ENCODE measurements around the gene OSMR.

Gene OSMR

DNA sequence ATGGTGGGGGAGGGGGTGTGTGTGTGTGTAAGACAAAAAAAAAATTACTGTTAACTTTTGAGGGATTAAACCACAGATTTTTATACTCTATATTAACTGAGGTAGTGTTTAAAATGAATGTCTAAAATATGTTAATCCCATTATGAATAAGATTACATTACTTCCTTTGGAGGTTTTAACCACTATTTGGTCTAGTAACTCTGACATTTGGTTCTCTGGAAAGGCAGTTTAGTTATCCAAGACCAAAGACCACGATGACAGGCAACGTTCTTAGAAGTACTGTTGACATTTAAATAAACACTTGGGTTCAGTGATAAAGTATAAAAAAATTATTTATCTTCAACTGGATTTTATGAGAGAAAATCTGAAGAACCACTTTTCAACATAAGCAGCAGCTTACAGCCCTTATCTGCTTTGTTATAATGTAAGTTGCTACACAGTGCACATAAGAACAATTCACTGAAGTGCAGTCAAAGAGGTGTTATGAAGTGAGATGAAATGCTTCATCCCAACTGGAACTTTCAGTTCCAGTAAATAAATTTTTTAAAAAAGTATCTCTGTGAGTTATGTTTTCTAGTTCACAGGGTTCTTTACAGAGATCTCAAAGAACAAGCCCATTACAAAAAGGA lies 94.5 kb downstream of the OSMR start:
- H3K36me3 ChIP-seq (ENCODE audit: control insufficient read depth in 2 of 2, insufficient read depth in 2 of 2, low read length in 2 of 2): peaks cover 14 to 28% of the 10 kb centered on the region in 2 donors

DNA sequence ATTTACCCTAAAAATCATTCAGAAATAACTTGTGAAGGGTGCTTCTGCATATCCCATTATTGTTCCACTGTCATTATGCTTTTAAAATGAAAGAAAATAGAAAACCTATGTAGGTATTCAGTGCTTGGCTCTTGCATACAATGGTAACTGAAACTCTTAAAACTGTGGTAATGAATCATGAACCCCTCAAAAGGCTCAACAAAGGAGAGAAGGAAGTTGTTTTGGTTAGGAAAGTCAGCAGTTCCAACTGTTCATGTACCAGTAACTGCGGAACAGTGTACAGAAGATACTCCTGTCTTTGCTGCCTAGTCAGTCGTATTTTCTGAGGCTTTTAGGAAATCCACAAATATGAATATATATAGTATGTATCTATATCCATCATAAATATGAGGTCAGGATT lies 96.1 kb downstream of the OSMR start:
- H3K4me1 ChIP-seq (ENCODE audit: control insufficient read depth, insufficient read depth, low read length): no peaks in the 10 kb centered on the region
- no peaks in the 10 kb centered on the region for H3K9me3 ChIP-seq (ENCODE audit: control insufficient read depth in 2 of 2, low read length in 2 of 2)
- peaks cover 16 to 24% of the 10 kb centered on the region in 2 donors for H3K36me3 ChIP-seq (ENCODE audit: control insufficient read depth in 2 of 2, insufficient read depth in 2 of 2, low read length in 2 of 2)
- no peaks in the 10 kb centered on the region for H3K27me3 ChIP-seq (ENCODE audit: control insufficient read depth in 1 of 2, insufficient read depth in 2 of 2, low read length in 2 of 2)
- no peak overlapping the region for H3K9ac ChIP-seq (ENCODE audit: low read length in 2 of 2)
- no peak overlapping the region for H3K27ac ChIP-seq (ENCODE audit: low read length)
- no peak overlapping the region for H3K4me3 ChIP-seq (ENCODE audit: low read length in 2 of 2)

More for the DNA sequence above, 94.5 kb downstream of the OSMR start:
- Histone ChIP-seq H3K9ac (ENCODE audit: low read length in 2 of 2) (no peak overlapping the region), H3K4me3 (ENCODE audit: low read length in 2 of 2) (no peak overlapping the region), H3K27me3 (ENCODE audit: control insufficient read depth in 1 of 2, insufficient read depth in 2 of 2, low read length in 2 of 2) (no peaks in the 10 kb centered on the region), H3K9me3 (ENCODE audit: control insufficient read depth in 2 of 2, low read length in 2 of 2) (no peaks in the 10 kb centered on the region), H3K4me1 (ENCODE audit: control insufficient read depth, insufficient read depth, low read length) (no peaks in the 10 kb centered on the region), H3K27ac (ENCODE audit: low read length) (no peak overlapping the region)

DNA sequence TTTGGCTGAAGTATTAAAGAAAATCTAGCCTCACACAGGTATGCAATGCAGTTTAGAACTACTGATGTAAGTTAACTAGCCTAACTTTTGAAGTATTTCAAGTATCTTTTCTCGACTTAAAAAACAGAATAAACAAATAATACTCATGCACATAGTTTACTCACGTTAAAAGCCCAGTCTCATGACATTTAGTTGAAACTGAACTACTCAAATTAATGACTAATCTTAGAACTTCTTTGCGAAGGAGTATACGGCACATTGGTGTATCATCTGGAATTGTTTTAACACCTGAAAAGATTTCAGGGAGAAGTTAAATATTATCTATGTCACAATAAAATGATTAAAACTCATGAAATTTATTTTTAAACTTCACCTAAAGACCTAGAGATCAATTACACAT lies 98.5 kb downstream of the OSMR start:
- no peak overlapping the region for H3K4me3 ChIP-seq (ENCODE audit: low read length in 2 of 2)
- H3K9ac ChIP-seq (ENCODE audit: low read length in 2 of 2): no peak overlapping the region
- H3K36me3 ChIP-seq (ENCODE audit: control insufficient read depth in 2 of 2, insufficient read depth in 2 of 2, low read length in 2 of 2): peaks cover 21 to 26% of the 10 kb centered on the region in 2 donors
- H3K4me1 ChIP-seq (ENCODE audit: control insufficient read depth, insufficient read depth, low read length): no peaks in the 10 kb centered on the region
- no peaks in the 10 kb centered on the region for H3K9me3 ChIP-seq (ENCODE audit: control insufficient read depth in 2 of 2, low read length in 2 of 2)
- no peaks in the 10 kb centered on the region for H3K27me3 ChIP-seq (ENCODE audit: control insufficient read depth in 1 of 2, insufficient read depth in 2 of 2, low read length in 2 of 2)
- H3K27ac ChIP-seq (ENCODE audit: low read length): no peak overlapping the region

DNA sequence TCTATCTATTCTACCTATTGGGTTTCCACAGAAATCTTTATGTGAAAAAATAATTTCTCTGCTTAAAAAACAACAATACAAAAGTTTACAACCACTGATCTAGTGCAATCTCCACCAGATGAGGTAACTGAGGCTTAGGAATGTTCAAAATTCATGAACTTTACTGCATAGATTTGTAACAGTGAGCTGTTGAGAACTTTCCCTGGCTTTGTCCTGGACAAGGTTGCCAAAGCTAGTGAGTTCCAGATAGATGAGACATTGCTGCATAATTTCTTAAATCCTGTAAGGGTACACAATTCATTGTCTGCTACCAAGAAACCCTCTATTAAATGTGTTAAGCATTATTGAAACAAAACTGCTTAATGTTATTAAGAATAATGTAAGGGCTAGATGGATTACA lies 102.7 kb downstream of the OSMR start:
- Histone ChIP-seq H3K27me3 (ENCODE audit: control insufficient read depth in 1 of 2, insufficient read depth in 2 of 2, low read length in 2 of 2) (no peaks in the 10 kb centered on the region), H3K4me1 (ENCODE audit: control insufficient read depth, insufficient read depth, low read length) (no peaks in the 10 kb centered on the region), H3K9me3 (ENCODE audit: control insufficient read depth in 2 of 2, low read length in 2 of 2) (no peaks in the 10 kb centered on the region), H3K36me3 (ENCODE audit: control insufficient read depth in 2 of 2, insufficient read depth in 2 of 2, low read length in 2 of 2) (peaks cover 33 to 39% of the 10 kb centered on the region in 2 donors), H3K27ac (ENCODE audit: low read length) (no peak overlapping the region), H3K4me3 (ENCODE audit: low read length in 2 of 2) (no peak overlapping the region), H3K9ac (ENCODE audit: low read length in 2 of 2) (no peak overlapping the region)

DNA sequence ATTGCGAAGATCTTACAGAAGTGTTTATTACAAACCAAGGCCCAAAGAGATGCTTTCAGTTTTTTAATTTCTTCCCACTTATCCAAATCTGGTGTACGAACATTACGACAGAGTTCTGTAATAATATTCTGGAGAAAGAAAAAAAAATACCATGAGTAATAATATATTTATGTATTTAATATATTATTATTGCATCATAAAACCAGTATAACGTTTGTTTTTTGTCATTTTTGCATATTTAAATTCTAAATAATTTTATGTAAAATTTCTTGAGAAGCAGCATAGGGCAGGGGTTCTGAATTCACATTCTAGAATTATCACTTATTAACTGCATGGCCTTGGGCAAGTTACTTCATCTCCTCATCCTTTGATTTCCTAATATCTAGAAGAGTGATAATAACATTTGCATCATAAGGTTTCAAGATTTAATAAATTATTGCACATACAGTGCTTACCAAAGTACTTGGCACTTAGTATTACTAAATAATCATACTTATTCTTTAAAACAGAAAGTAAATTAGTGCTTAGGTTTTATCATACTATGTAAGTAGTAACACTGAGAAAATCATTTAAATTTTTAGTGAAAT lies 107.7 kb downstream of the OSMR start:
- Histone ChIP-seq H3K4me1 (ENCODE audit: control insufficient read depth, insufficient read depth, low read length) (no peaks in the 10 kb centered on the region), H3K9me3 (ENCODE audit: control insufficient read depth in 2 of 2, low read length in 2 of 2) (no peaks in the 10 kb centered on the region), H3K27me3 (ENCODE audit: control insufficient read depth in 1 of 2, insufficient read depth in 2 of 2, low read length in 2 of 2) (no peaks in the 10 kb centered on the region), H3K36me3 (ENCODE audit: control insufficient read depth in 2 of 2, insufficient read depth in 2 of 2, low read length in 2 of 2) (peaks cover 29 to 46% of the 10 kb centered on the region in 2 donors), H3K27ac (ENCODE audit: low read length) (no peak overlapping the region), H3K4me3 (ENCODE audit: low read length in 2 of 2) (no peak overlapping the region), H3K9ac (ENCODE audit: low read length in 2 of 2) (no peak overlapping the region)

DNA sequence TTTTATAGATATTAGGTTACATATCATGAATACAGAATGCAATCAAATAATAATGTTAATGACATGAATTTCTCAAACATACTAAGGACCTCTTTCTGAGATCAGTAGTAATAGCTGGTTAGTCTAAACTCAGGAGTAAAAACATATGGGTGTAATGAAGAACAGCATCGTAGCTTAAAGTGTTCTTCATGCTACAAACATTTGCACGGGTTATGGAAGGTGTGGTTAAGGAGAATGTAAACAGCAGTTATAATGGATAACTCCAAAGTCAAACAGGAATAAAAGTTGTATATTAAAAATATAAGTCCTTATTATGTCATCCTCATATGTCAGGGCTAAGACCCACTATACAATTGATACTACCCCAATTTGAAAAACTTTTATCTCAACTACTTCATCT lies 115.9 kb downstream of the OSMR start:
- H3K27me3 ChIP-seq (ENCODE audit: control insufficient read depth in 1 of 2, insufficient read depth in 2 of 2, low read length in 2 of 2): no peaks in the 10 kb centered on the region
- H3K9ac ChIP-seq (ENCODE audit: low read length in 2 of 2): no peak overlapping the region
- H3K9me3 ChIP-seq (ENCODE audit: control insufficient read depth in 2 of 2, low read length in 2 of 2): no peaks in the 10 kb centered on the region
- no peak overlapping the region for H3K4me3 ChIP-seq (ENCODE audit: low read length in 2 of 2)
- peaks cover 10 to 28% of the 10 kb centered on the region in 2 donors for H3K36me3 ChIP-seq (ENCODE audit: control insufficient read depth in 2 of 2, insufficient read depth in 2 of 2, low read length in 2 of 2)
- no peak overlapping the region for H3K27ac ChIP-seq (ENCODE audit: low read length)
- H3K4me1 ChIP-seq (ENCODE audit: control insufficient read depth, insufficient read depth, low read length): no peaks in the 10 kb centered on the region

DNA sequence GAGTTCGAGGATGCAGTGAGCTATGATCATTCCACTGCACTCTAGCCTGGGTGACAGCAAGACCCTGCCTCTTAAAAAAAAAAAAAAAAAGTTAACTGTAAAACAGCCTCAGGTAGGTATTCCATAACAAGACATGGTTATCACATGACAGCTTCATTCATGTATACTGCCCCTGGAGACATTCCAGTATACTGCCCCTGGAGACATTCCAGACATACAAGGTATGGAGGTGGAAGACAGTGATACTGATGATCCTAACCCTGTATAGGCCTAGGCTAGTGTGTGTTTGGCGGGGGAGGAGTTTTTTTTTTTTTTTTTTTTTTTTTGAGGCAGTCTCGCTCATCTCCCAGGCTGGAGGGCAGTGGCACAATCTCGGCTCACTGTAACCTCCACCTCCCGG lies 122.9 kb downstream of the OSMR start:
- Histone ChIP-seq H3K27ac (ENCODE audit: low read length) (no peak overlapping the region), H3K9me3 (ENCODE audit: control insufficient read depth in 2 of 2, low read length in 2 of 2) (no peaks in the 10 kb centered on the region), H3K4me1 (ENCODE audit: control insufficient read depth, insufficient read depth, low read length) (no peaks in the 10 kb centered on the region), H3K36me3 (ENCODE audit: control insufficient read depth in 2 of 2, insufficient read depth in 2 of 2, low read length in 2 of 2) (peaks cover 2 to 17% of the 10 kb centered on the region in 2 donors), H3K9ac (ENCODE audit: low read length in 2 of 2) (no peak overlapping the region), H3K27me3 (ENCODE audit: control insufficient read depth in 1 of 2, insufficient read depth in 2 of 2, low read length in 2 of 2) (no peaks in the 10 kb centered on the region), H3K4me3 (ENCODE audit: low read length in 2 of 2) (no peak overlapping the region)

DNA sequence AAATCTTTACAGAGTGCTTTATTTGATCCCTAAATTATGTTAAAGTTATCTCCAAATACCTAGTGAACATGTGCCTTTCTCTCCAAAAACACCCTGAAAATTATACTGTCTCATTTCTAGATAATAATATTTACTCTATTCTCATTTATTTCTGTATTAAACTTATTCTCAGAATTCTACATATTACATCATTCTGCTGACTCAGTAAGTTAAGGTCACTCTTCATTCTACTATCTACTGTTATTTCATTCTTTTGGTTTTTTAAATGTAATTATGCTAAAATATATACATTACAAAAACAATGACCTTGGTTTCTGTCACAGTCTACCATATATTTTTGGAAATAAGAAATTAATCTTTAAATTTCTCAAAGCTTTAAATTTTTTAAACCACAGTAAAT lies 132.2 kb downstream of the OSMR start:
- Histone ChIP-seq H3K4me3 (ENCODE audit: low read length in 2 of 2) (no peak overlapping the region), H3K4me1 (ENCODE audit: control insufficient read depth, insufficient read depth, low read length) (no peaks in the 10 kb centered on the region), H3K27me3 (ENCODE audit: control insufficient read depth in 1 of 2, insufficient read depth in 2 of 2, low read length in 2 of 2) (no peaks in the 10 kb centered on the region), H3K27ac (ENCODE audit: low read length) (no peak overlapping the region), H3K36me3 (ENCODE audit: control insufficient read depth in 2 of 2, insufficient read depth in 2 of 2, low read length in 2 of 2) (peaks cover 2 to 4% of the 10 kb centered on the region in 2 donors), H3K9ac (ENCODE audit: low read length in 2 of 2) (no peak overlapping the region), H3K9me3 (ENCODE audit: control insufficient read depth in 2 of 2, low read length in 2 of 2) (no peaks in the 10 kb centered on the region)

DNA sequence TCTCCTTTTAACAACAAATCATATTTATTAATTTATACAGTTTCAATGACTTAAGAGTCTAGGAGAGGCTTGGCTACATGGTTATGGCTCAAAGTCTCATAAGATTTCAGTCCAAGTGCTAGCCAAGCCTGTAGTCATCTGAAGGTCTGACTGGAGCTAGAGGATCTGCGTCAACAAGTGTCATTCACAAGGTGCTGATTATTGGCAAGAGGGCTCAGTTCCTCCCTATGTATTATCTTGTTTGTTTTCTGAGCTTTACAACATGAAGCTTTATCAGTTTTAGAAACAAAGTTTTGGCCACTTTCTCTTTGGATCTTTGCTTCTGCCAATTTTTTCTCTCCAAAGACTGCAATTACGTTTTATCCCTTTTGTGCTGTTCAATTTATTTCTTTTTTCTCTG lies 133.7 kb downstream of the OSMR start:
- Histone ChIP-seq H3K4me1 (ENCODE audit: control insufficient read depth, insufficient read depth, low read length) (no peaks in the 10 kb centered on the region), H3K4me3 (ENCODE audit: low read length in 2 of 2) (no peak overlapping the region), H3K27me3 (ENCODE audit: control insufficient read depth in 1 of 2, insufficient read depth in 2 of 2, low read length in 2 of 2) (no peaks in the 10 kb centered on the region), H3K9me3 (ENCODE audit: control insufficient read depth in 2 of 2, low read length in 2 of 2) (no peaks in the 10 kb centered on the region), H3K36me3 (ENCODE audit: control insufficient read depth in 2 of 2, insufficient read depth in 2 of 2, low read length in 2 of 2) (peaks cover 2 to 4% of the 10 kb centered on the region in 2 donors), H3K9ac (ENCODE audit: low read length in 2 of 2) (no peak overlapping the region), H3K27ac (ENCODE audit: low read length) (no peak overlapping the region)
